ENCODE data around the gene U2AF1L4. TPM values are rescaled to one million over a fixed set of nuclear protein-coding genes. Genes with fewer than 3 reads are reported as not detected.

The U2AF1L4 gene
- total RNA-seq, 4 donors from 2014 or later, result 29.7 to 51.7 (median 36.8) TPM

DNA sequence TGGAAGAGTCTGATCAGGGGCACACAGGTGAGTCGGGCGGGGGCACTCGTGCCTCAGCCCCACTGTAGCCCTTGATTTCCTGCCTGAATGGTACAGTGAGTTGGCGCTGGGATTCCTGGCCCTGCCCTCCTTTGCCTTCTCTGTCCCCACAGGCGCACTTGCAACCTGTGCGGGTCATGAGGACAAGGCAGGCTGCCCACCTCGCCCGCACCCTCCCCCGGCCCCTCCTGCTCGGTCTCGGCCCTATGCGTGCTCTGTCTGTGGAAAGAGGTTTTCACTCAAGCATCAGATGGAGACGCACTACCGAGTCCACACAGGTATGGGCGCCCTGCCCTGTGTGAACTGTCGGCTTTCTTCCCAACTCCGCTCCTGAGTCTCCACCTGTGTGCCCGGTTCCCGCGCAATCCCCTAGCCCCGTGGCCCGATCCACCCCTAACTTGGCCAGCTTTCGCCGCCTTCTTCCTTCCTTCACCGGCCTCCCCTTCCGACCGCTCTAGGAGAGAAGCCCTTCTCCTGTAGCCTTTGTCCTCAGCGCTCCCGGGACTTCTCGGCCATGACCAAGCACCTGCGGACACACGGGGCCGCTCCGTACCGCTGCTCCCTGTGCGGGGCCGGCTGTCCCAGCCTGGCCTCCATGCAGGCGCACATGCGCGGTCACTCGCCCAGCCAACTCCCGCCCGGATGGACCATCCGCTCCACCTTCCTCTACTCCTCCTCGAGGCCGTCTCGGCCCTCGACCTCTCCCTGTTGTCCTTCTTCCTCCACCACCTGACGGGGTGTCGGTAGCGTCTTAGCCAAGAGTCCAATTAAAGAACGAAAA, 29.0 kb downstream of the U2AF1L4 start:
- intact Hi-C loops (cut with DNase I), result loop anchor here (2.0 to 5.0 kb wide), 2 partner anchors 21 to 169 kb away; partner anchors contain the start of gene TMEM147
- Histone ChIP-seq H3K9me3 (no peaks in the 10 kb centered on the region), H3K27me3 (no peaks in the 10 kb centered on the region), H3K4me1 (peaks cover 18 to 23% of the 10 kb centered on the region in 2 donors), H3K4me3 (replicated peaks in 1 of 3) (peak overlapping the region; percentile 43 to 88 (median 49)), H3K36me3 (peaks cover 2 to 4% of the 10 kb centered on the region in 2 donors), H3K27ac (peak overlapping the region; percentile 39 to 90 (median 72))
- WGBS, 2 donors, result 0 to 4% methylated on average over 34 to 36 of the region's 52 CpGs
- no peak for TF ChIP-seq POLR2A (IDR thresholded peaks at IDR 0.05)
- TF ChIP-seq, protein P1, sequence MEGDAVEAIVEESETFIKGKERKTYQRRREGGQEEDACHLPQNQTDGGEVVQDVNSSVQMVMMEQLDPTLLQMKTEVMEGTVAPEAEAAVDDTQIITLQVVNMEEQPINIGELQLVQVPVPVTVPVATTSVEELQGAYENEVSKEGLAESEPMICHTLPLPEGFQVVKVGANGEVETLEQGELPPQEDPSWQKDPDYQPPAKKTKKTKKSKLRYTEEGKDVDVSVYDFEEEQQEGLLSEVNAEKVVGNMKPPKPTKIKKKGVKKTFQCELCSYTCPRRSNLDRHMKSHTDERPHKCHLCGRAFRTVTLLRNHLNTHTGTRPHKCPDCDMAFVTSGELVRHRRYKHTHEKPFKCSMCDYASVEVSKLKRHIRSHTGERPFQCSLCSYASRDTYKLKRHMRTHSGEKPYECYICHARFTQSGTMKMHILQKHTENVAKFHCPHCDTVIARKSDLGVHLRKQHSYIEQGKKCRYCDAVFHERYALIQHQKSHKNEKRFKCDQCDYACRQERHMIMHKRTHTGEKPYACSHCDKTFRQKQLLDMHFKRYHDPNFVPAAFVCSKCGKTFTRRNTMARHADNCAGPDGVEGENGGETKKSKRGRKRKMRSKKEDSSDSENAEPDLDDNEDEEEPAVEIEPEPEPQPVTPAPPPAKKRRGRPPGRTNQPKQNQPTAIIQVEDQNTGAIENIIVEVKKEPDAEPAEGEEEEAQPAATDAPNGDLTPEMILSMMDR (IDR thresholded peaks at IDR 0.05), result no peak
- peak; percentile 60 to 67 for DNase-seq

DNA sequence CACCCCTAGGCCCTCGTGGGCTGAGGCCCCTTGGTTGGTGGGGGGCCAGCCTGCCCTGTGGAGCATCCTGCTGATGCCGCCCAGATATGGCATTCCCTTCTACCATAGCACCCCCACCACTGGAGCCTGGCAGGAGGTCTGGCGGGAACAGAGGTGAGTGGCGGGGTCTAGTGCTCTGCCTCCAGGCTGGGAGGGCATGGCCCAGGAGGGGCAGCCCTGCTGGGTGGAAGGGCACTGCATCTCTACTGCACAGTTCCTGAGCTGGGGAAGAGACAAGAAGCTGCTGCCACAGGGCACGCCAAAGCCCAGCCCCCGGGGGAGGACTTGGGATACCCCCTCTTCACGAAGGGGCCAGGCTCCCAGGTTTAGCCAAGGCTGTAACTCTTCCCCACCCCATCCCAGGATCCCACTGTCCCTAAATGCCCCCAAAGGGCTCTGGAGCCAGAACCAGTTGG, 29.8 kb downstream of the U2AF1L4 start:
- TF ChIP-seq, protein P1 (IDR thresholded peaks at IDR 0.05), result no peak
- TF ChIP-seq POLR2A (IDR thresholded peaks at IDR 0.05), result no peak
- Histone ChIP-seq H3K27me3 (no peaks in the 10 kb centered on the region), H3K36me3 (no peaks in the 10 kb centered on the region), H3K9me3 (no peaks in the 10 kb centered on the region), H3K4me1 (peaks cover 18 to 23% of the 10 kb centered on the region in 2 donors), H3K27ac (no peak overlapping the region), H3K4me3 (replicated peaks in 1 of 3) (peak overlapping the region in 1 of 3 donors; percentile 88)
- WGBS, 2 donors, result 67 to 82% methylated on average over 1 to 6 of the region's 7 CpGs
- DNase-seq, result no peak
- intact Hi-C loops (cut with DNase I), result loop anchor here (5.0 kb wide), 1 partner anchor 168 kb away; the partner anchor contains the start of gene TMEM147

DNA sequence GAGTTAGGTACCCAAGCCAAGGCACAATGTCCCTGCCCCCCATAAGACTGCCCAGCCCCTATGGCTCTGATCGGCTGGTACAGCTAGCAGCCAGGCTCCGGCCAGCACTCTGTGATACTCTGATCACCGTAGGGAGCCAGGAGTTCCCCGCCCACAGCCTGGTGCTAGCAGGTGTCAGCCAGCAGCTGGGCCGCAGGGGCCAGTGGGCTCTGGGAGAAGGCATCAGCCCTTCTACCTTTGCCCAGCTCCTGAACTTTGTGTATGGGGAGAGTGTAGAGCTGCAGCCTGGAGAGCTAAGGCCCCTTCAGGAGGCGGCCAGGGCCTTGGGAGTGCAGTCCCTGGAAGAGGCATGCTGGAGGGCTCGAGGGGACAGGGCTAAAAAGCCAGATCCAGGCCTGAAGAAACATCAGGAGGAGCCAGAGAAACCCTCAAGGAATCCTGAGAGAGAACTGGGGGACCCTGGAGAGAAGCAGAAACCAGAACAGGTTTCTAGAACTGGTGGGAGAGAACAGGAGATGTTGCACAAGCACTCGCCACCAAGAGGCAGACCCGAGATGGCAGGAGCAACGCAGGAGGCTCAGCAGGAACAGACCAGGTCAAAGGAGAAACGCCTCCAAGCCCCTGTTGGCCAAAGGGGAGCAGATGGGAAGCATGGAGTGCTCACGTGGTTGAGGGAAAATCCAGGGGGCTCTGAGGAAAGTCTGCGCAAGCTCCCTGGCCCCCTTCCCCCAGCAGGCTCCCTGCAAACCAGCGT, 30.4 kb downstream of the U2AF1L4 start:
- no peak for DNase-seq
- H3K4me3 ChIP-seq (replicated peaks in 1 of 3), result no peak overlapping the region
- no peaks in the 10 kb centered on the region for H3K9me3 ChIP-seq
- no peaks in the 10 kb centered on the region for H3K36me3 ChIP-seq
- peaks cover 18 to 22% of the 10 kb centered on the region in 2 donors for H3K4me1 ChIP-seq
- H3K27me3 ChIP-seq, result no peaks in the 10 kb centered on the region
- TF ChIP-seq POLR2A (IDR thresholded peaks at IDR 0.05), result no peak
- TF ChIP-seq, protein P1 (IDR thresholded peaks at IDR 0.05), result no peak
- intact Hi-C loops (cut with DNase I), result loop anchor here (5.0 kb wide), 1 partner anchor 167 kb away; the partner anchor contains the start of gene TMEM147
- 76 to 77% methylated on average over 14 of the region's 14 CpGs for WGBS, 2 donors
- H3K27ac ChIP-seq, result no peak overlapping the region

DNA sequence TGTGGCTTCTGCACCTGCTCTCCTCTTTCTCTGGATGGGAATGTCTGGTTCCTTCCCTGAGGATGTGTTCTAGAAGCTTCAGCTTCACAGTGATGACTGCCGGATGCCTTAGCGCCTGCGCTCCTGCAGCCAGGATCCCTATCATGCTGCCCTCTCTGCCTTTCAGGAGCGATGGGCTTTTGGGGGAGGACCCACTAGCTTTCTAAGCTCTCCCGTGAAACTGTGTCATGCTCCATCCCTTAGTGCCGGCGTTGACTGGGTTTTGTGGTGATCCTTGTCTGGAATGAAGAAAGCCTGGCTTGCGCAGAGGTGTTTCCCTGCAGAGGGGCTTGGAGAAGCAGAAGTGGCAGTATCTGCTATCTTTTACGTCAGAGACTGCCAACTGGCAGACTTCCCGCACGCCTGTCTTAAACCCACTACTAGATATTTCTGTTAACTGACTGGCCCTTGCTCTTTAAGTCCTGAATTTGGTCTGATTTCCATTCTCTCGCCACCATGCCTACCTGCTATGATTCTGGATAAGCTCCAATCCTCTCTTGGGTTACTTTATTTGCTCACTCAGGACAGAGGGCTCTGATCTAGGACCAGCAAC, 31.2 kb downstream of the U2AF1L4 start:
- WGBS, 2 donors, result 82 to 83% methylated on average over 12 of the region's 12 CpGs
- peaks cover 14 to 15% of the 10 kb centered on the region in 2 donors for H3K4me1 ChIP-seq
- H3K9me3 ChIP-seq, result no peaks in the 10 kb centered on the region
- DNase-seq, result no peak
- H3K4me3 ChIP-seq (replicated peaks in 1 of 3), result no peak overlapping the region
- no peak overlapping the region for H3K27ac ChIP-seq
- TF ChIP-seq, protein P1 (IDR thresholded peaks at IDR 0.05), result no peak
- no peak for TF ChIP-seq POLR2A (IDR thresholded peaks at IDR 0.05)
- intact Hi-C loops (cut with DNase I), result no loop called here
- no peaks in the 10 kb centered on the region for H3K36me3 ChIP-seq
- no peaks in the 10 kb centered on the region for H3K27me3 ChIP-seq
